Uterus (tissue), 2 donors: Measurements from ENCODE around the gene NACC2.

ENCODE experiments used
- POLR2A ChIP-seq, 2 donors: fragments of 450-650 bp; IDR thresholded peaks; one replicate each; pipeline ENCODE4 v1.6.1; 2016; ENCODE audit warnings: antibody characterized with exemption in 2 of 2, mild to moderate bottlenecking in 1 of 2, moderate library complexity in 1 of 2
- TF ChIP-seq, protein P1 (sequence below), 4 experiments: fragments of 200-600 bp in 2 of 4; fragments of 450-650 bp in 2 of 4; sonication (generic) in 2 of 4; IDR thresholded peaks; one replicate each; pipeline ENCODE4 v1.5.1; 2016 to 2019; ENCODE audit warnings: antibody characterized with exemption in 4 of 4, mild to moderate bottlenecking in 2 of 4, moderate library complexity in 1 of 4

DNA sequence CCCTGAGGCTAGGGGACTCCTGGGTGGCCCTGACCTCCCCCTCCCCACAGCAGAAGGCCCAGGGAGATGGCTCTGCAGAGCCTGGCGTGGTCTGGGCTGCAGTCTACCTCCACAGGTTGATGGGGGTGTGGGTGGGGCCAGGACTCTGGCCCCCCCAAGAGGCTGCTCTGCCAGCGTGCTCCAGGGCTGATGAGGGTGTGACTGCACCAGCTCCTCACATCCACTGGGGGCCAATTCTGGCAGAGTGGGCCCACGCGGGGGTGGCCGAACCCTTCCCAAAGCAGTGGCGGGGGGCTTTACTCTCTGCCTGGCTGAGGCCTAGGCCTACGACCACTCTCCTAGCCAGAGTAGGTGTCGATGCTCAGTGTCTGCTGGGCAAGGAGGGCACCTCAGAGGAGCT is 105.9 kb downstream of the NACC2 start:
- TF ChIP-seq, protein P1, sequence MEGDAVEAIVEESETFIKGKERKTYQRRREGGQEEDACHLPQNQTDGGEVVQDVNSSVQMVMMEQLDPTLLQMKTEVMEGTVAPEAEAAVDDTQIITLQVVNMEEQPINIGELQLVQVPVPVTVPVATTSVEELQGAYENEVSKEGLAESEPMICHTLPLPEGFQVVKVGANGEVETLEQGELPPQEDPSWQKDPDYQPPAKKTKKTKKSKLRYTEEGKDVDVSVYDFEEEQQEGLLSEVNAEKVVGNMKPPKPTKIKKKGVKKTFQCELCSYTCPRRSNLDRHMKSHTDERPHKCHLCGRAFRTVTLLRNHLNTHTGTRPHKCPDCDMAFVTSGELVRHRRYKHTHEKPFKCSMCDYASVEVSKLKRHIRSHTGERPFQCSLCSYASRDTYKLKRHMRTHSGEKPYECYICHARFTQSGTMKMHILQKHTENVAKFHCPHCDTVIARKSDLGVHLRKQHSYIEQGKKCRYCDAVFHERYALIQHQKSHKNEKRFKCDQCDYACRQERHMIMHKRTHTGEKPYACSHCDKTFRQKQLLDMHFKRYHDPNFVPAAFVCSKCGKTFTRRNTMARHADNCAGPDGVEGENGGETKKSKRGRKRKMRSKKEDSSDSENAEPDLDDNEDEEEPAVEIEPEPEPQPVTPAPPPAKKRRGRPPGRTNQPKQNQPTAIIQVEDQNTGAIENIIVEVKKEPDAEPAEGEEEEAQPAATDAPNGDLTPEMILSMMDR (IDR thresholded peaks at IDR 0.05), result no peak
- no peak for TF ChIP-seq POLR2A (IDR thresholded peaks at IDR 0.05)
